GM19035 (cell line): ENCODE measurements around the gene SEMA3E.
"Not testable (repeated sequence)": the region's sequence is repeated elsewhere in the genome, so short reads cannot be mapped to it uniquely, and the experiment has no call there.

Experiments
- ATAC-seq: cut with Tn5 transposase; IDR thresholded peaks from one replicate; pipeline ENCODE4 v1.9.1; 2021; ENCODE audit not compliant: unreplicated experiment

SEMA3E gene

GRCh38 chr7:83494683-83495082 is 154.3 kb downstream of the SEMA3E start:
- ATAC-seq, result no peak

- no peak for ATAC-seq
Observed at GRCh38 chr7:83492802-83493201, 156.1 kb downstream of the SEMA3E start.

GRCh38 chr7:83487801-83488200 is 161.1 kb downstream of the SEMA3E start:
- ATAC-seq, result no peak

- ATAC-seq, result no peak
Observed at GRCh38 chr7:83486957-83487356, 162.0 kb downstream of the SEMA3E start.

- ATAC-seq, result no peak
Observed at GRCh38 chr7:83486536-83486935, 162.4 kb downstream of the SEMA3E start.

- no peak for ATAC-seq
Observed at GRCh38 chr7:83484826-83485225, 164.1 kb downstream of the SEMA3E start.

- ATAC-seq, result no peak
Observed at GRCh38 chr7:83484266-83484665, 164.7 kb downstream of the SEMA3E start.

GRCh38 chr7:83478616-83479015 is 170.3 kb downstream of the SEMA3E start:
- no peak for ATAC-seq

- no peak for ATAC-seq
Observed at GRCh38 chr7:83476511-83477050, 172.4 kb downstream of the SEMA3E start.

GRCh38 chr7:83475420-83475819 is 173.5 kb downstream of the SEMA3E start:
- no peak for ATAC-seq

- ATAC-seq, result no peak
Observed at GRCh38 chr7:83472376-83472775, 176.6 kb downstream of the SEMA3E start.

GRCh38 chr7:83469491-83469890 is 179.4 kb downstream of the SEMA3E start:
- no peak for ATAC-seq

GRCh38 chr7:83469076-83469475 is 179.9 kb downstream of the SEMA3E start:
- no peak for ATAC-seq

- peak; percentile 93 for ATAC-seq
Observed at GRCh38 chr7:83468251-83468739, 180.6 kb downstream of the SEMA3E start.

- no peak for ATAC-seq
Observed at GRCh38 chr7:83467493-83467892, 181.4 kb downstream of the SEMA3E start.

GRCh38 chr7:83466956-83467355 is 182.0 kb downstream of the SEMA3E start:
- no peak for ATAC-seq

GRCh38 chr7:83466187-83466923 is 182.6 kb downstream of the SEMA3E start:
- ATAC-seq, result no peak

GRCh38 chr7:83465643-83466042 is 183.3 kb downstream of the SEMA3E start:
- ATAC-seq, result no peak

GRCh38 chr7:83461820-83462219 is 187.1 kb downstream of the SEMA3E start:
- ATAC-seq, result not testable (repeated sequence)

- ATAC-seq, result not testable (repeated sequence)
Observed at GRCh38 chr7:83459930-83460653, 188.8 kb downstream of the SEMA3E start.

GRCh38 chr7:83459101-83459929 is 189.6 kb downstream of the SEMA3E start:
- not testable (repeated sequence) for ATAC-seq
